H1 (cell line): ENCODE data around the gene STAT4. TPM values are rescaled to one million over a fixed set of nuclear protein-coding genes. Genes with fewer than 3 reads are reported as not detected.

Experiments used
- E2F6 ChIP-seq: IDR thresholded peaks from 2 replicates; pipeline ENCODE4 v1.6.1; 2012; ENCODE audit warnings: inconsistent platforms
- SIN3A ChIP-seq, 2 experiments: IDR thresholded peaks in 1 of 2; conservative IDR thresholded peaks in 1 of 2; 2 replicates each; pipeline ENCODE4 v1.6.1; 2011 to 2012; ENCODE audit warnings: low read length in 2 of 2, improper control_type of control experiment in 1 of 2, low read depth in 1 of 2, mild to moderate bottlenecking in 1 of 2
- polyA plus RNA-seq, 7 experiments: library from polyadenylated mRNA; depleted of rRNA in 3 of 7; stranded (reverse) in 5 of 7; unstranded in 2 of 7; fragments of >200 nt in 5 of 7; fragments of 200-250 nt in 2 of 7; gene quantifications; 1 replicate in 5 of 7; 2 replicates in 1 of 7; 4 replicates in 1 of 7; pipeline versions ENCODE4 v1.2.1 to v1.2.3, GENCODE V29; 2011 to 2013; ENCODE audit warnings: missing spikeins in 2 of 7, mixed read lengths in 2 of 7
- total RNA-seq: library from RNA; stranded (reverse); fragmentation: NEBNext Ultra II Directional; extraction: Animal tissue kit (Norgen Biotek cat#: 25700); gene quantifications from 2 replicates; pipeline ENCODE4 v1.2.1, GENCODE V29; 2021

Gene STAT4
- total and polyA plus RNA-seq, 2 of the 8 experiments (the other 6 are each of a cell fraction or from before 2014, with no cell fraction given), result 0.36 to 0.63 TPM

GRCh38 chr2:190981333-190981732, 169.5 kb downstream of the STAT4 start (continued):
- TF ChIP-seq SIN3A (conservative IDR thresholded peaks at IDR 0.05 in 1 of 2, IDR thresholded peaks at IDR 0.05 in 1 of 2; ENCODE audit: low read depth in 1 of 2, low read length in 2 of 2), result no peak
- TF ChIP-seq E2F6, result no peak
- TF ChIP-seq, all 59 proteins: peak for 0
